Neural crest cell (in vitro differentiated cells): ENCODE measurements around the gene EOLA1. TPM values are rescaled to one million over a fixed set of nuclear protein-coding genes. Genes with fewer than 3 reads are reported as not detected.
"Not testable (repeated sequence)": the region's sequence is repeated elsewhere in the genome, so short reads cannot be mapped to it uniquely, and the experiment has no call there.

ENCODE experiments used
- DNase-seq: peaks from one replicate; pipeline ENCODE4 v3.0.0; 2021; ENCODE audit warnings: low read depth, mixed read lengths, low spot score
- H3K27ac Mint-ChIP-seq: one replicate; pipeline ENCODE4 v1.8.0; 2021; ENCODE audit warnings: mild to moderate bottlenecking, mixed read lengths; ENCODE audit not compliant: unreplicated experiment
- H3K27me3 Mint-ChIP-seq: 2 replicates; pipeline ENCODE4 v1.8.0; 2021; ENCODE audit warnings: low read depth, mild to moderate bottlenecking, mixed read lengths
- H3K36me3 Mint-ChIP-seq: 2 replicates; pipeline ENCODE4 v1.8.0; 2021; ENCODE audit warnings: low read depth, mild to moderate bottlenecking, mixed read lengths
- H3K4me1 Mint-ChIP-seq: 2 replicates; pipeline ENCODE4 v1.8.0; 2021; ENCODE audit warnings: mixed read lengths
- H3K4me3 Mint-ChIP-seq: one replicate; pipeline ENCODE4 v1.8.0; 2021; ENCODE audit warnings: mild to moderate bottlenecking, mixed read lengths
- H3K9me3 Mint-ChIP-seq: 2 replicates; pipeline ENCODE4 v1.8.0; 2021; ENCODE audit warnings: mixed read lengths
- CTCF ChIP-seq: fragments of 200-600 bp; sonication (generic); conservative IDR thresholded peaks from 2 replicates; pipeline ENCODE4 v1.5.0; 2021; ENCODE audit warnings: antibody characterized with exemption, mild to moderate bottlenecking
- total RNA-seq: library from RNA; stranded (reverse); gene quantifications from 2 replicates; pipeline ENCODE4 v1.2.1, GENCODE V29; 2021

EOLA1 gene
- total RNA-seq, 1 donor from 2014 or later: 14.6 TPM

- DNase-seq: no peak
- peaks cover 6% of the 10 kb centered on the region for H3K36me3 Mint-ChIP-seq
- H3K4me1 Mint-ChIP-seq: peaks cover 4% of the 10 kb centered on the region
- no peak overlapping the region for H3K27ac Mint-ChIP-seq
- peak; percentile 53 for TF ChIP-seq CTCF
- no peak overlapping the region for H3K4me3 Mint-ChIP-seq
- H3K27me3 Mint-ChIP-seq: no peaks in the 10 kb centered on the region
- no peaks in the 10 kb centered on the region for H3K9me3 Mint-ChIP-seq
Observed at GRCh38 chrX:149527705-149528104, 13.1 kb upstream of the EOLA1 start.

DNA sequence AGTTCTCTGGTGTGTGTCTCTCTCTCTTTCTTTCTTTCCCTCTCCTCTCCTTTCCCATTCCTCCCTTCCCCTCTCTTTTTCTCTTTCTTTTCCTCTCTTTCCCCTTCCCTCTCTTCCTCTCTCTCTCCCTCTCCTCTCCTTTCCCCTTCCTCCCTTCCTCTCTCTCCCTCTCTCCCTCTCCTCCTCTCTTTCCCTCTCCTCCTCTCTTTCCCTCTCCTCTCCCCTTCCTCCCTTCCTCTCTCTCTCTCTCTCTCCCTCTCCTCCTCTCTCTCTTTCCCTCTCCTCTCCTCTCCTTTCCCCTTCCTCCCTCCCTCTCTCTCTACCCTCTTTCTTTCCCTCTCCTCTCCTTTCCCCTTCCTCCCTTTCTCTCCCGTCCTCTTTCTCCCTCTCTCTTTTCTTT, 12.4 kb upstream of the EOLA1 start:
- H3K9me3 Mint-ChIP-seq: no peaks in the 10 kb centered on the region
- H3K27me3 Mint-ChIP-seq: no peaks in the 10 kb centered on the region
- H3K4me1 Mint-ChIP-seq: peaks cover 4% of the 10 kb centered on the region
- peaks cover 6% of the 10 kb centered on the region for H3K36me3 Mint-ChIP-seq
- H3K4me3 Mint-ChIP-seq: no peak overlapping the region
- no peak for DNase-seq
- no peak for TF ChIP-seq CTCF
- no peak overlapping the region for H3K27ac Mint-ChIP-seq

DNA sequence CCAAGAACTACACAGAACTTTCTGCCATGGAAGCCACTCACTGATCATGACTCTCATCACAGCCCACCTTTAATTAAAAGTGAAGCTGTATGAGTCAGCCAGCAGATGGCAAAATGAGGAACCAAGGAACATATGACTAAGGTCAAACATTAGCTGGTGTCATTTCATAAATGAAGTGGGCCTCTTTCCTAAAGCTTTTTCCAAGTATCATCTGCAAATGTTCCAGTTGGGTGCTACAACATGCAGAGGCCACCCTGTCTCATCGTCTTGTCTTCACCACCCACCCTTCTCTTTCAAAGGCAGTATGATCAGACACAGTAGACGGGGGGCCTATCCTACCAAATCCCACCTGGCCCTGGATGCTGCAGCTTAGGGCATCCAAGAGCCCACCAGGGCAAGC, 9.2 kb upstream of the EOLA1 start:
- Mint-ChIP-seq H3K9me3 (no peaks in the 10 kb centered on the region), H3K4me1 (peaks cover 4% of the 10 kb centered on the region), H3K4me3 (no peak overlapping the region), H3K27me3 (no peaks in the 10 kb centered on the region), H3K36me3 (peaks cover 6% of the 10 kb centered on the region), H3K27ac (no peak overlapping the region)
- TF ChIP-seq CTCF: no peak
- no peak for DNase-seq

DNA sequence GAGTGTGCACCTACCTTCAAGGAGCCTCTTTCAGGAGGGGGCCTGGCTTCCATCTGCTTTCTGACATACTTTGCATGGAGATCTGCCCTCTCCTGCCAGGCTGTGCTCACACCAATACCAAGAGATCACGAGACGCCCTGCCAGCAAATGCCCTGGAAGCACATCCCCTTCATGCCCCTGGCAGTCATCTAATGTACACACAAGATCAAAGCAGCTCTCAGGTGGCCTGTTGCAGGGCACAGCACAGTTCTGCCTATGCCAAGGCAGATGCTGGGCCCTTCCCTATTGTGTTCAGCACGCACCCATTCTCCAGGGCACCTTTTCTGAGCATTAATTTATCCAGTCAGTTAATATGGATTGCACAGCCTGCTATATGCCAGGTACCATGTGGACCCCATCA, 7.9 kb upstream of the EOLA1 start:
- DNase-seq, H3K9me3 Mint-ChIP-seq, H3K27me3 Mint-ChIP-seq, H3K4me3 Mint-ChIP-seq, H3K4me1 Mint-ChIP-seq, H3K27ac Mint-ChIP-seq, H3K36me3 Mint-ChIP-seq: not testable (repeated sequence)

- H3K4me1 Mint-ChIP-seq, H3K4me3 Mint-ChIP-seq, H3K9me3 Mint-ChIP-seq, H3K27ac Mint-ChIP-seq, DNase-seq, H3K27me3 Mint-ChIP-seq, H3K36me3 Mint-ChIP-seq: not testable (repeated sequence)
Observed at GRCh38 chrX:149533999-149534398, 6.8 kb upstream of the EOLA1 start.

GRCh38 chrX:149534926-149535602, 5.7 kb upstream of the EOLA1 start:
- H3K27ac Mint-ChIP-seq, H3K36me3 Mint-ChIP-seq, H3K4me3 Mint-ChIP-seq, H3K9me3 Mint-ChIP-seq, H3K4me1 Mint-ChIP-seq, DNase-seq, H3K27me3 Mint-ChIP-seq: not testable (repeated sequence)

DNA sequence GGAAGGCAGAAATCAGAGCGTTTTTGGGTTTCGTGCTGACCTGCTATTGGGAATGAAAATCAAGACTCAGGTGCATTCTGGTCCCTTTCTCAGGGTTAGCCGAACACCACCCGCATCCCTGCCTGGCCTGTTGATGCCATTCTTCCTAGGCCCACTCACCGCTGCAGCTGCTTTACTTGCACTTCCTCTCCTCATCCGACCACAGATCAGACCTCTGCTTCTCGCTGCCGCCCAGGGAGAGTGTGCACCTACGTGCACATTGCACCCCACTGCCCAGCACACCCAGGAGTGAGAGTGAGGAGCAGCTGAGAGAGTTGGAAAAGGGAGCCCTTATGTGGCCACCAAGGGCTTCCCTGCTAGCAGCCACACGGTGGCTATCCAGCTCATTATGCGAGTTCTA, 3.3 kb upstream of the EOLA1 start:
- DNase-seq, H3K4me3 Mint-ChIP-seq, H3K27me3 Mint-ChIP-seq, H3K4me1 Mint-ChIP-seq, H3K9me3 Mint-ChIP-seq, H3K36me3 Mint-ChIP-seq, H3K27ac Mint-ChIP-seq: not testable (repeated sequence)
